ENCODE data around the gene MYT1. TPM values are rescaled to one million over a fixed set of nuclear protein-coding genes. Genes with fewer than 3 reads are reported as not detected.

Gene MYT1
- total and polyA plus RNA-seq, 9 of the 15 experiments (the other 6 are each of a cell fraction or from before 2014, with no cell fraction given) = 0.02 to 0.12 (median 0.06) TPM; not detected in 4

DNA sequence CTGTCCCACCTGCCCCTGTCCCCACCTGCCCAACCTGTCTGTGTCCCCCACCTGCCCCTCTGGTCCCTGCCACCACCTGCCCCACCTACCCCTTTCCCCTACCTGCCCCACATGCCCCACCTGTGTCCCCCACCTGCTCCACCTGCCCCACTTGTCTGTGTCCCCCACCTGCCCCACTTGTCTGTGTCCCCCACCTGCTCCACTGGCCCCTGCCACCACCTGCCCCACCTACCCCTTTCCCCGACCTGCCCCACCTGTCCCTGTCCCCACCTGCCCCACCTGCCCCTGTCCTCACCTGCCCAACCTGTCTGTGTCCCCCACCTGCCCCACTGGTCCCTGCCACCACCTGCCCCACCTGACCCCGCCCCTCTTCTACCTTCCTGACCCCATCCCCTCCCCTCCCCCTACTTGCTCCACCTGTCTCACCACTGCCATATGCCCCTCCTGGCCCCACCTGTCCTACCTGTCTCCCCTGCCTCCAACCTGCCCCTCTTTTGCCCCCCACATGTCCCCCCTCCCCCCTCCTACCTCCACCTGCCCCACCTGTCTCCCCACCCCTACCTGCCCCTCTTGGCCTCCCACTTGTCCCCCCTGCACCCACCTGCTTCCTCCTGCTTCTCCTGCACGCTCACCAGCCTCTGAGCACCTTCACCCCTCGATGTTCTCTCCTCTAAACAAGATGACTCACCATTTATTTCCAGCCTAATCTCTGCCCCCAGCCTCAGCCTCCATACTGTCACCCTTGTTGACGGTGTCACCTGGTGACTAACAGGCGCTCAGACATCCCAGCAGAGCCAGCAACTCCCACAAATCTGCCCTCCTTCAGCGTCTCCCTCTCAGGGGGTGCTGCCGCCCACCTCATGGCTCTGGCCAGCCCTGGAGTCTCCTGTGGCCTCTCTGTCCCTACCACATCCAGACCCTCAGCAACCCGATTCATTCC is 5.6 kb upstream of the MYT1 start:
- Histone ChIP-seq H3K4me3 (no peak overlapping the region), H3K27me3 (ENCODE audit: control insufficient read depth in 2 of 2, insufficient read depth in 2 of 2, low read length in 2 of 2) (peaks cover 11 to 65% of the 10 kb centered on the region in 2 experiments; a peak in 4 of 5 replicates), H3K9me3 (replicated peaks; ENCODE audit: control insufficient read depth, insufficient read depth, low read depth, low read length) (no peaks in the 10 kb centered on the region), H3K4me1 (replicated peaks in 1 of 2; ENCODE audit: control insufficient read depth in 2 of 2, insufficient read depth in 2 of 2, low read length in 2 of 2) (peaks cover 0 to 21% of the 10 kb centered on the region in 2 experiments; a peak in 1 of 5 replicates), H2AFZ (ENCODE audit: low read depth, low read length) (no peak overlapping the region), H3K9ac (ENCODE audit: insufficient read depth in 1 of 2, low read depth in 2 of 2, low read length in 2 of 2) (no peak overlapping the region), H3K4me2 (ENCODE audit: insufficient read depth, low read length) (no peak overlapping the region), H4K20me1 (replicated peaks; ENCODE audit: control insufficient read depth, insufficient read depth, low read length) (peaks cover 11% of the 10 kb centered on the region), H3K36me3 (ENCODE audit: control insufficient read depth, insufficient read depth, low read length) (no peaks in the 10 kb centered on the region), H3K79me2 (ENCODE audit: control insufficient read depth, insufficient read depth, low read length) (no peaks in the 10 kb centered on the region), H3K27ac (ENCODE audit: extremely low read depth, low read depth, low read length) (no peak overlapping the region), H3K9me1 (ENCODE audit: control insufficient read depth, insufficient read depth, low read length) (peaks cover 2% of the 10 kb centered on the region)
- in situ Hi-C loops (cut with MboI) = no loop called here
- ChIA-PET POLR2A (no interaction called here), CTCF (ENCODE audit: low intra/inter-chr PET ratio) (no interaction called here)
- ATAC-seq (no peak), FAIRE-seq (no peak), DNase-seq (ENCODE audit: extremely low read depth in 1 of 4, low spot score in 3 of 4) (no peak)
- intact Hi-C loops (cut with micrococcal nuclease) = no loop called here
- WGBS (ENCODE audit: insufficient coverage, low coverage, missing lambda C conversion rate) = 0% methylated on average over 7 of the region's 9 CpGs
- BruUV-seq (replicated peaks) = no TSS peak
- TF ChIP-seq, protein P1, sequence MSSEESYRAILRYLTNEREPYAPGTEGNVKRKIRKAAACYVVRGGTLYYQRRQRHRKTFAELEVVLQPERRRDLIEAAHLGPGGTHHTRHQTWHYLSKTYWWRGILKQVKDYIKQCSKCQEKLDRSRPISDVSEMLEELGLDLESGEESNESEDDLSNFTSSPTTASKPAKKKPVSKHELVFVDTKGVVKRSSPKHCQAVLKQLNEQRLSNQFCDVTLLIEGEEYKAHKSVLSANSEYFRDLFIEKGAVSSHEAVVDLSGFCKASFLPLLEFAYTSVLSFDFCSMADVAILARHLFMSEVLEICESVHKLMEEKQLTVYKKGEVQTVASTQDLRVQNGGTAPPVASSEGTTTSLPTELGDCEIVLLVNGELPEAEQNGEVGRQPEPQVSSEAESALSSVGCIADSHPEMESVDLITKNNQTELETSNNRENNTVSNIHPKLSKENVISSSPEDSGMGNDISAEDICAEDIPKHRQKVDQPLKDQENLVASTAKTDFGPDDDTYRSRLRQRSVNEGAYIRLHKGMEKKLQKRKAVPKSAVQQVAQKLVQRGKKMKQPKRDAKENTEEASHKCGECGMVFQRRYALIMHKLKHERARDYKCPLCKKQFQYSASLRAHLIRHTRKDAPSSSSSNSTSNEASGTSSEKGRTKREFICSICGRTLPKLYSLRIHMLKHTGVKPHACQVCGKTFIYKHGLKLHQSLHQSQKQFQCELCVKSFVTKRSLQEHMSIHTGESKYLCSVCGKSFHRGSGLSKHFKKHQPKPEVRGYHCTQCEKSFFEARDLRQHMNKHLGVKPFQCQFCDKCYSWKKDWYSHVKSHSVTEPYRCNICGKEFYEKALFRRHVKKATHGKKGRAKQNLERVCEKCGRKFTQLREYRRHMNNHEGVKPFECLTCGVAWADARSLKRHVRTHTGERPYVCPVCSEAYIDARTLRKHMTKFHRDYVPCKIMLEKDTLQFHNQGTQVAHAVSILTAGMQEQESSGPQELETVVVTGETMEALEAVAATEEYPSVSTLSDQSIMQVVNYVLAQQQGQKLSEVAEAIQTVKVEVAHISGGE (CRISPR knock-in tag; IDR thresholded peaks at IDR 0.05) = no peak
- TF ChIP-seq, protein P2, sequence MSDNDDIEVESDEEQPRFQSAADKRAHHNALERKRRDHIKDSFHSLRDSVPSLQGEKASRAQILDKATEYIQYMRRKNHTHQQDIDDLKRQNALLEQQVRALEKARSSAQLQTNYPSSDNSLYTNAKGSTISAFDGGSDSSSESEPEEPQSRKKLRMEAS (CRISPR knock-in tag; IDR thresholded peaks at IDR 0.05) = no peak
- TF ChIP-seq ZNF316 (IDR thresholded peaks at IDR 0.05) = peak; percentile 49; the same call in 1 of the 2 replicates
- no peak for TF ChIP-seq HLTF (IDR thresholded peaks at IDR 0.05)
- no peak for TF ChIP-seq NR2F6 (CRISPR knock-in tag; IDR thresholded peaks at IDR 0.05)
- TF ChIP-seq LEF1 (IDR thresholded peaks at IDR 0.05) = no peak
- TF ChIP-seq ZNF140 (CRISPR knock-in tag; IDR thresholded peaks at IDR 0.05) = no peak
- 0 out of 2 replicates have a peak, but pooled peaks have one; percentile 12 for TF ChIP-seq MEF2A (IDR thresholded peaks at IDR 0.05; ENCODE audit: control insufficient read depth, low read depth, low read length)
- no peak for TF ChIP-seq ZNF561 (CRISPR knock-in tag; conservative IDR thresholded peaks at IDR 0.05)
- TF ChIP-seq, protein P3, sequence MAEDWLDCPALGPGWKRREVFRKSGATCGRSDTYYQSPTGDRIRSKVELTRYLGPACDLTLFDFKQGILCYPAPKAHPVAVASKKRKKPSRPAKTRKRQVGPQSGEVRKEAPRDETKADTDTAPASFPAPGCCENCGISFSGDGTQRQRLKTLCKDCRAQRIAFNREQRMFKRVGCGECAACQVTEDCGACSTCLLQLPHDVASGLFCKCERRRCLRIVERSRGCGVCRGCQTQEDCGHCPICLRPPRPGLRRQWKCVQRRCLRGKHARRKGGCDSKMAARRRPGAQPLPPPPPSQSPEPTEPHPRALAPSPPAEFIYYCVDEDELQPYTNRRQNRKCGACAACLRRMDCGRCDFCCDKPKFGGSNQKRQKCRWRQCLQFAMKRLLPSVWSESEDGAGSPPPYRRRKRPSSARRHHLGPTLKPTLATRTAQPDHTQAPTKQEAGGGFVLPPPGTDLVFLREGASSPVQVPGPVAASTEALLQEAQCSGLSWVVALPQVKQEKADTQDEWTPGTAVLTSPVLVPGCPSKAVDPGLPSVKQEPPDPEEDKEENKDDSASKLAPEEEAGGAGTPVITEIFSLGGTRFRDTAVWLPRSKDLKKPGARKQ (CRISPR knock-in tag; IDR thresholded peaks at IDR 0.05) = no peak
- TF ChIP-seq, protein P4, sequence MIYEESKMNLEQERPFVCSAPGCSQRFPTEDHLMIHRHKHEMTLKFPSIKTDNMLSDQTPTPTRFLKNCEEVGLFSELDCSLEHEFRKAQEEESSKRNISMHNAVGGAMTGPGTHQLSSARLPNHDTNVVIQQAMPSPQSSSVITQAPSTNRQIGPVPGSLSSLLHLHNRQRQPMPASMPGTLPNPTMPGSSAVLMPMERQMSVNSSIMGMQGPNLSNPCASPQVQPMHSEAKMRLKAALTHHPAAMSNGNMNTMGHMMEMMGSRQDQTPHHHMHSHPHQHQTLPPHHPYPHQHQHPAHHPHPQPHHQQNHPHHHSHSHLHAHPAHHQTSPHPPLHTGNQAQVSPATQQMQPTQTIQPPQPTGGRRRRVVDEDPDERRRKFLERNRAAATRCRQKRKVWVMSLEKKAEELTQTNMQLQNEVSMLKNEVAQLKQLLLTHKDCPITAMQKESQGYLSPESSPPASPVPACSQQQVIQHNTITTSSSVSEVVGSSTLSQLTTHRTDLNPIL (CRISPR knock-in tag; IDR thresholded peaks at IDR 0.05) = no peak
- TF ChIP-seq, protein P5, sequence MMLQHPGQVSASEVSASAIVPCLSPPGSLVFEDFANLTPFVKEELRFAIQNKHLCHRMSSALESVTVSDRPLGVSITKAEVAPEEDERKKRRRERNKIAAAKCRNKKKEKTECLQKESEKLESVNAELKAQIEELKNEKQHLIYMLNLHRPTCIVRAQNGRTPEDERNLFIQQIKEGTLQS (IDR thresholded peaks at IDR 0.05) = peak; percentile 27; the same call in 1 of the 2 replicates
- TF ChIP-seq, protein P5 (CRISPR knock-in tag; conservative IDR thresholded peaks at IDR 0.05) = no peak
